Erythroblast (primary cell): ENCODE data around the gene APOBEC3B.

Experiments
- GATA1 ChIP-seq: IDR thresholded peaks from 2 replicates; pipeline ENCODE4 v1.6.1; 2011; ENCODE audit warnings: low read depth, mild to moderate bottlenecking, control low read depth, low read length, moderate library complexity
- POLR2A ChIP-seq: IDR thresholded peaks from 2 replicates; pipeline ENCODE4 v1.6.1; 2011; ENCODE audit warnings: mild to moderate bottlenecking, low read length

GRCh38 chr22:38984224-38984623 is 2.1 kb downstream of the APOBEC3B start:
- no peak for TF ChIP-seq POLR2A
- no peak for TF ChIP-seq GATA1
